Measurements from ENCODE around the gene PHLDB2. TPM values are rescaled to one million over a fixed set of nuclear protein-coding genes. Genes with fewer than 3 reads are reported as not detected.

The PHLDB2 gene
- polyA plus RNA-seq, 1 donor (not counting 4 experiments of a cell fraction or from before 2014, with no cell fraction given) = 150 TPM

DNA sequence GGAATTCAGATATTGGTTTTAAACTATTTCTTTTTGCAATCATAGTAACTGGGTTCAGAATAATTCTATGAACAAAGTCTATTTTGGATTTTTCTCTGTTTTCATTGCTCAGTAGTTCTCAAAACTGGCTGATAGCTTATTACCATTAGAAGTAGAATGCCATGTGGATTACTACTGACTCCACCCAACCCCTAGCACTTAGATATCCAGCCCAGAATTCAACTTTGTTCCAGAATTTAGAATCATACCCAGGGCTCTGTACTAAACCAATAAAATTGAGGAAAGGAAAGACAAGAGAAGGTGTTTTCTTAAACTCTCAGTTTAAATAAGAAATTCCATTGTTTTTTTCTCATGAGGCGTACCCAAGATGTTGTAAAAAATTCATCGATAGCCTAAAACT, 80.8 kb downstream of the PHLDB2 start:
- H3K79me2 ChIP-seq (ENCODE audit: control insufficient read depth, insufficient read depth, low read length) = peaks cover 5% of the 10 kb centered on the region
- H3K36me3 ChIP-seq (ENCODE audit: control insufficient read depth in 2 of 2, extremely low read depth in 1 of 2, insufficient read depth in 2 of 2, low read length in 2 of 2) = peaks cover 25 to 29% of the 10 kb centered on the region in 2 experiments
- H3K9me1 ChIP-seq (ENCODE audit: control insufficient read depth, extremely low read depth, insufficient read depth, low read length) = no peaks in the 10 kb centered on the region
- no peaks in the 10 kb centered on the region for H4K20me1 ChIP-seq (ENCODE audit: control insufficient read depth, extremely low read depth, insufficient read depth, low read length)
- H3K4me2 ChIP-seq (ENCODE audit: control insufficient read depth, extremely low read depth, insufficient read depth, low read depth, low read length) = no peak overlapping the region
- dilution Hi-C loops (cut with MboI; ENCODE audit: extremely low pct_ligation_motif_present, low sequenced_read_pairs) = no loop called here
- no peaks in the 10 kb centered on the region for H3K9me3 ChIP-seq (ENCODE audit: control insufficient read depth, low read depth, low read length)
- H3K4me3 ChIP-seq (ENCODE audit: control insufficient read depth in 2 of 3, extremely low read depth in 1 of 3, insufficient read depth in 2 of 3, low read depth in 1 of 3, low read length in 3 of 3) = no peak overlapping the region
- DNase-seq (ENCODE audit: low read depth, low spot score) (no peak), FAIRE-seq (no peak)
- no peak overlapping the region for H3K27ac ChIP-seq (ENCODE audit: control insufficient read depth, insufficient read depth, low read length)
- H3K27me3 ChIP-seq (ENCODE audit: control insufficient read depth, extremely low read depth, insufficient read depth, low read length) = no peaks in the 10 kb centered on the region
- no peak overlapping the region for H3K9ac ChIP-seq (ENCODE audit: control insufficient read depth, extremely low read depth, insufficient read depth, low read length)
- no peak overlapping the region for H2AFZ ChIP-seq (ENCODE audit: control insufficient read depth, low read length)
- TF ChIP-seq, protein P1, sequence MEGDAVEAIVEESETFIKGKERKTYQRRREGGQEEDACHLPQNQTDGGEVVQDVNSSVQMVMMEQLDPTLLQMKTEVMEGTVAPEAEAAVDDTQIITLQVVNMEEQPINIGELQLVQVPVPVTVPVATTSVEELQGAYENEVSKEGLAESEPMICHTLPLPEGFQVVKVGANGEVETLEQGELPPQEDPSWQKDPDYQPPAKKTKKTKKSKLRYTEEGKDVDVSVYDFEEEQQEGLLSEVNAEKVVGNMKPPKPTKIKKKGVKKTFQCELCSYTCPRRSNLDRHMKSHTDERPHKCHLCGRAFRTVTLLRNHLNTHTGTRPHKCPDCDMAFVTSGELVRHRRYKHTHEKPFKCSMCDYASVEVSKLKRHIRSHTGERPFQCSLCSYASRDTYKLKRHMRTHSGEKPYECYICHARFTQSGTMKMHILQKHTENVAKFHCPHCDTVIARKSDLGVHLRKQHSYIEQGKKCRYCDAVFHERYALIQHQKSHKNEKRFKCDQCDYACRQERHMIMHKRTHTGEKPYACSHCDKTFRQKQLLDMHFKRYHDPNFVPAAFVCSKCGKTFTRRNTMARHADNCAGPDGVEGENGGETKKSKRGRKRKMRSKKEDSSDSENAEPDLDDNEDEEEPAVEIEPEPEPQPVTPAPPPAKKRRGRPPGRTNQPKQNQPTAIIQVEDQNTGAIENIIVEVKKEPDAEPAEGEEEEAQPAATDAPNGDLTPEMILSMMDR (optimal IDR thresholded peaks at IDR 0.05 in 1 of 3, IDR thresholded peaks at IDR 0.05 in 1 of 3, conservative IDR thresholded peaks at IDR 0.05 in 1 of 3; ENCODE audit: extremely low read depth in 1 of 3, insufficient read depth in 2 of 3, low read length in 3 of 3) = no peak
- TF ChIP-seq EZH2 (IDR thresholded peaks at IDR 0.05; ENCODE audit: low read length) = no peak
- peaks cover 40% of the 10 kb centered on the region for H3K4me1 ChIP-seq (ENCODE audit: control insufficient read depth, extremely low read depth, insufficient read depth, low read length)

DNA sequence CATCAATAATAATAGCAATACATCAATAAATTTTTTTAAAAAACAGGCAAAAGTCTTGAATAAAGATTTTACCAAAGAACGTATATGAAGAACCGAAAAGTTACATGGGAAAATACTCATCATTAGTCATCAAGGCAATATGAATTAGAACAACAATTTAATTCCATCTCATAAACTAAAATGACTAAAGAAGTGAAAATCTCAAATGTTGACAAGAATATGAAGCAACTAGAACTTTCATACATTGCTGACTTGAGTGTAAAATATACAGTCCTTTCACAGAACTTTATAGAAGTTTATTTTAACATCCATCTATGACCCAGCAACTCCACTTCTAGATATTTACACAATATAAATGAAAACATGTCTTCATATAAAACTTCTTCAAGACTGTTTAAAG, 84.5 kb downstream of the PHLDB2 start:
- H3K27me3 ChIP-seq (ENCODE audit: control insufficient read depth, extremely low read depth, insufficient read depth, low read length) = no peaks in the 10 kb centered on the region
- H2AFZ ChIP-seq (ENCODE audit: control insufficient read depth, low read length) = no peak overlapping the region
- no peaks in the 10 kb centered on the region for H3K79me2 ChIP-seq (ENCODE audit: control insufficient read depth, insufficient read depth, low read length)
- H3K9me1 ChIP-seq (ENCODE audit: control insufficient read depth, extremely low read depth, insufficient read depth, low read length) = no peaks in the 10 kb centered on the region
- TF ChIP-seq EZH2 (IDR thresholded peaks at IDR 0.05; ENCODE audit: low read length) = no peak
- TF ChIP-seq, protein P1 (optimal IDR thresholded peaks at IDR 0.05 in 1 of 3, IDR thresholded peaks at IDR 0.05 in 1 of 3, conservative IDR thresholded peaks at IDR 0.05 in 1 of 3; ENCODE audit: extremely low read depth in 1 of 3, insufficient read depth in 2 of 3, low read length in 3 of 3) = no peak
- peak overlapping the region; percentile 65 for H3K27ac ChIP-seq (ENCODE audit: control insufficient read depth, insufficient read depth, low read length)
- no peak overlapping the region for H3K4me2 ChIP-seq (ENCODE audit: control insufficient read depth, extremely low read depth, insufficient read depth, low read depth, low read length)
- H3K9me3 ChIP-seq (ENCODE audit: control insufficient read depth, low read depth, low read length) = no peaks in the 10 kb centered on the region
- H3K4me1 ChIP-seq (ENCODE audit: control insufficient read depth, extremely low read depth, insufficient read depth, low read length) = peaks cover 14% of the 10 kb centered on the region
- H3K36me3 ChIP-seq (ENCODE audit: control insufficient read depth in 2 of 2, extremely low read depth in 1 of 2, insufficient read depth in 2 of 2, low read length in 2 of 2) = peaks cover 32 to 33% of the 10 kb centered on the region in 2 experiments
- no peak overlapping the region for H3K9ac ChIP-seq (ENCODE audit: control insufficient read depth, extremely low read depth, insufficient read depth, low read length)
- DNase-seq (ENCODE audit: low read depth, low spot score) (no peak), FAIRE-seq (no peak)
- dilution Hi-C loops (cut with MboI; ENCODE audit: extremely low pct_ligation_motif_present, low sequenced_read_pairs) = no loop called here
- H3K4me3 ChIP-seq (ENCODE audit: control insufficient read depth in 2 of 3, extremely low read depth in 1 of 3, insufficient read depth in 2 of 3, low read depth in 1 of 3, low read length in 3 of 3) = no peak overlapping the region
- H4K20me1 ChIP-seq (ENCODE audit: control insufficient read depth, extremely low read depth, insufficient read depth, low read length) = no peaks in the 10 kb centered on the region

Measured in keratinocyte (primary cell).